Skeletal muscle satellite cell (primary cell): ENCODE measurements around the gene SETD2.
"Not testable (repeated sequence)": the region's sequence is repeated elsewhere in the genome, so short reads cannot be mapped to it uniquely, and the experiment has no call there.

Experiments used
- H3K27me3 ChIP-seq: 2 replicates; pipeline ENCODE4 v1.7.0; 2013; ENCODE audit warnings: low read length; ENCODE audit not compliant: control insufficient read depth, insufficient read depth
- H3K36me3 ChIP-seq: 2 replicates; pipeline ENCODE4 v1.7.0; 2013; ENCODE audit warnings: mild to moderate bottlenecking, control low read depth, low read length; ENCODE audit not compliant: insufficient read depth
- H3K4me1 ChIP-seq: 2 replicates; pipeline ENCODE4 v1.7.0; 2013; ENCODE audit warnings: low read length; ENCODE audit not compliant: control insufficient read depth, insufficient read depth
- H3K4me2 ChIP-seq: 2 replicates; pipeline ENCODE4 v1.7.0; 2013; ENCODE audit warnings: mild to moderate bottlenecking, low read length
- H3K4me3 ChIP-seq: 2 replicates; pipeline ENCODE4 v1.7.0; 2013; ENCODE audit warnings: low read length
- H3K9ac ChIP-seq: 2 replicates; pipeline ENCODE4 v1.7.0; 2013; ENCODE audit warnings: mild to moderate bottlenecking, low read depth, low read length, moderate library complexity
- H3K9me3 ChIP-seq: replicated peaks from 2 replicates; pipeline ENCODE4 v1.7.0; 2013; ENCODE audit warnings: mild to moderate bottlenecking, control low read depth, low read length

SETD2 gene

DNA sequence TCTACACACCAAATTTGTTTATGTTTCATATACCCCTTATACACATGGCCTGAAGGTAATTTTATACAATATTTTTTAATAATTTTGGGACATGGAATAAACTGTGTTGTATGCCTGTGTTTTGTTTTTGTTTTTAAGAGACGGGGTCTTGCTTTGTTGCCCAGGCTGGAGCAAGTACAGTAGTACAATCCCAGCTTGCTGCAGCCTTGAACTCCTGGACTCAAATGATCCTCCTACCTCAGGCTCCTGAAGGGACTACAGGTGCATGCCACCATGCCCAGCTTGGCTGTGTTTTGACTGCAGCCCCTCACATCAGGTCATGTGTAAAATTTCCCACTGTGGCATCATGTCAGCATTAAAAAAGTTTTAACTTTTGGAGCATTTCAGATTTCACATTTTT lies 18.6 kb downstream of the SETD2 start:
- Histone ChIP-seq H3K4me1 (peaks cover 4% of the 10 kb centered on the region), H3K9me3 (no peaks in the 10 kb centered on the region), H3K27me3 (no peaks in the 10 kb centered on the region), H3K9ac (no peak overlapping the region), H3K4me2 (no peak overlapping the region), H3K4me3 (no peak overlapping the region), H3K36me3 (no peaks in the 10 kb centered on the region)

DNA sequence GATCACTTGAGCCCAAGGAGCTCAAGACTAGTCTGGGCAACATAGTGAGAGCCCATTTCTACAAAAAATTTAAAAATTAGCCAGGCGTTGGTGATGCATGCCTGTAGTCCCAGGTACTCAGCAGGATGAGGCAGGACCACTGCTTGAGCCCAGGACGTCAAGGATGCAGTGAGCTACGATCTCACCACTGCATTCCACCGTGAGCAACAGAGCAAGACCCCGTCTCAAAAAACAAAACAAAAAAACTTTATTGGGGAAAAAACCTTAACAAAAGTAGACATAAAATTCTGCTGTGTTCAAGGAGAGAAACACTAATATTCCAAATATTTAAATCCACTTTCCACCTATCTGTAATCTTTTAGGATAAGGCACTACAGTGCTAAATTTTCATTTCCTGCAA lies 20.8 kb downstream of the SETD2 start:
- Histone ChIP-seq H3K4me1 (peaks cover 4% of the 10 kb centered on the region), H3K4me2 (no peak overlapping the region), H3K27me3 (no peaks in the 10 kb centered on the region), H3K9me3 (no peaks in the 10 kb centered on the region), H3K36me3 (no peaks in the 10 kb centered on the region), H3K9ac (no peak overlapping the region), H3K4me3 (no peak overlapping the region)

DNA sequence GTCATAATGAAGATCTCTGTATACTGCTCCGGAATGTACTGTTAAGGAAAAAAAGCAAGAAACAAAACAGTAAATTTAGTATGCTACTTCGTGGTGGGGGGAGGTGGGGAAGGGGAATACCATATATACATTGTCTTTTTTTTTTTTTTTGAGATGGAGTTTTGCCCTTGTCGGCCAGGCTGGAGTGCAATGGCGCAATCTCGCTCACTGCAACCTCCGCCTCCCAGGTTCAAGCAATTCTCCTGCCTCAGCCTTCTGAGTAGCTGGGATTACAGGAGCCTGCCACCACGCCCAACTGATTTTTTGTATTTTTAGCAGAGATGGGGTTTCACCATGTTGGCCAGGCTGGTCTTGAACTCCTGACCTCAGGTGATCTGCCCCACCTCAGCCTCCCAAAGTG lies 21.4 kb downstream of the SETD2 start:
- H3K9me3 ChIP-seq, H3K9ac ChIP-seq, H3K36me3 ChIP-seq, H3K4me2 ChIP-seq, H3K4me3 ChIP-seq, H3K4me1 ChIP-seq, H3K27me3 ChIP-seq: not testable (repeated sequence)

DNA sequence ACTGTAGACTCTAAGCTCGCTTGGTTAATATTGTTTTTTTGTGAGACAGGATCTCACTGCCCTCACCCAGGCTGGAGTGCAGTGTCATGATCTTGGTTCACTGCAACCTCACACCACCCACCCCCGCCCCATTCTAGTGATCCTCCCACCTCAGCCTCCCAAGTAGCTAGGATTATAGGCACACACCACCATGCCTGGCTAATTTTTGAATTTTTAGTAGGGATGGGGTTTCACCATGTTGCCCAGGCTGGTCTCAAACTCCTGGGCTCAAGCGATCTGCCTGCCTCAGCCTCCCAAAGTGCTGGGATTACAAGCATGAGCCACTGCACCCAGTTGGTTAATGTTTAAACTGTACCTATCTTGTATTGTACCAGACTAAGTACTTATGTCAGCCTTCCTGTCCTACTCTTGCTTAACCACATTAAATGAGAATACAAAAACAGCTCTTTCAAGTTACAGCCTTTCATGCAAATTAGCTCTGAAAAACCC lies 22.9 kb downstream of the SETD2 start:
- H3K27me3 ChIP-seq, H3K4me1 ChIP-seq, H3K36me3 ChIP-seq, H3K4me3 ChIP-seq, H3K4me2 ChIP-seq, H3K9ac ChIP-seq, H3K9me3 ChIP-seq: not testable (repeated sequence)

DNA sequence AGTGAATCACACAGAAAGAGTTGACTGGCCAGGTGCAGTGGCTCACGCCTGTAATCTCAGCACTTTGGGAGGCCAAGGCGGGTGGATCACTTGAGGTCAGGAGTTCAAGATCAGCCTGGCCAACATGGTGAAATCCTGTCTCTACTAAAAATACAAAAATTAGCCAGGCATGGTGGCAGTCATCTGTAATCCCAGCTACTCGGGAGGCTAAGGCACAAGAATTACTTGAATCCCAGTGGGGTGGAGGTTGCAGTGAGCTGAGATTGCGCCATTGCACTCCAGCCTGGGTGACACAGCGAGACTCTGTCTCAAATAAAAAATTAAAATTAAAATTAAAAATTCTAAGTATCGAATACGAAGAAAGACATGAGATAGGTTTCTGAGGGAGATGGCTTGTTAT lies 23.4 kb downstream of the SETD2 start:
- not testable (repeated sequence) for H3K9ac ChIP-seq, H3K4me1 ChIP-seq, H3K9me3 ChIP-seq, H3K4me2 ChIP-seq, H3K27me3 ChIP-seq, H3K36me3 ChIP-seq, H3K4me3 ChIP-seq

DNA sequence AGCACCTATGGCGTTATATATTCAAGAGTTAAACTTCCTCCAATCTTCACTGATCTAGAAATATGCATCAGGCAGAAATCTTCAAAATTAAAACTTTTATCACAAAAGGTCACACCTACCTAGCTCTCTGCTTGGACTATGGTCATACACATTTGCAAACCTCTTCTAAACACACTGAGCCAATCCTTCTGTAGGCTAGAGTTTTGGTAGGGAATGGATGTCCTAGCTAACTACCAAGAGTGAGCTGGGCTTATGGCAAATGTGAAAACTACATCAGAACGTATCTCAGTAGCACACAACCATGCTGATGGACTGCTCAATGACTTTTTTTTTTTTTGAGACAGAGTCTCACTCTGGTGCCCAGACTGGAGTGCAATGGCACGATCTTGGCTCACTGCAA lies 29.6 kb downstream of the SETD2 start:
- Histone ChIP-seq H3K9me3 (no peaks in the 10 kb centered on the region), H3K4me2 (no peak overlapping the region), H3K27me3 (no peaks in the 10 kb centered on the region), H3K9ac (no peak overlapping the region), H3K4me1 (no peaks in the 10 kb centered on the region), H3K4me3 (no peak overlapping the region), H3K36me3 (no peaks in the 10 kb centered on the region)

DNA sequence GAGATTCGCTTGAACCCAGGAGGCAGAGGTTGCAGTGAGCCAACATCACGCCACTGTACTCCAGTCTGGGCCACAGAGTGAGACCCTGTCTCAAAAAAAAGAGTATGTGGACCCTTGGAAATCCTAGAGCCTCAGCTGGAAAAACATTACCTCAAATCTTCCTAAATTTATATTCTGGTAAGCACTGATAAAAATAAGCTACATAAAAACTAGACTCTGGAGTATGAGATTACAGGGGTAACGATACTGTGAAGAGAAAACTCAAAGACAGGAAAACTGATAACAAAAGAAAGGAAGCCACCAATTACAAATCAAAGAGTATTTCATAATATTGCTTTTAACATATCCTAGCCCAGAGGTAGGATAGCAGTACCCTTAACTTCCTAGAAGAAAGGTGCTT lies 30.3 kb downstream of the SETD2 start:
- H3K9me3 ChIP-seq = no peaks in the 10 kb centered on the region
- no peak overlapping the region for H3K9ac ChIP-seq
- no peaks in the 10 kb centered on the region for H3K4me1 ChIP-seq
- H3K27me3 ChIP-seq = no peaks in the 10 kb centered on the region
- no peaks in the 10 kb centered on the region for H3K36me3 ChIP-seq
- H3K4me2 ChIP-seq = no peak overlapping the region
- no peak overlapping the region for H3K4me3 ChIP-seq

DNA sequence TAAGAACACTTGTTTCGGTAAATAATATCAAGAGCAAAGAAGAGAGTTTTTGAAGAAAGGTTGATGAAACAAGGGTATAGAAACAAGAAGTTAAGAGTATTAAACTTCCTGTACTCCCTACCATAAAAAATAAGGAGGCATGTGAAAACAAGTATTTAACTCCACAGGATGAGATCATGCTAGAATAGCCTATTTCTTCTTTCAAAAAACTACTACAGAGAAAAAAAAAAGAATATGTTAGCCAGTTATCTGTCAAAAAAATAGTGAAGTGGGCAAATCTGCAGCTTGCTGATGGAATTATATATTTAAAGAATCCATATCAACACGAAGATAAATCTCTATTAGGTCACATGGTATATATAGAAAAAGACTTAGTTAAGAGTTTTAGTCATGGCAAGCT lies 33.4 kb downstream of the SETD2 start:
- H3K27me3 ChIP-seq = no peaks in the 10 kb centered on the region
- H3K9me3 ChIP-seq = no peaks in the 10 kb centered on the region
- H3K36me3 ChIP-seq = no peaks in the 10 kb centered on the region
- H3K4me2 ChIP-seq = no peak overlapping the region
- no peak overlapping the region for H3K9ac ChIP-seq
- no peak overlapping the region for H3K4me3 ChIP-seq
- H3K4me1 ChIP-seq = no peaks in the 10 kb centered on the region

DNA sequence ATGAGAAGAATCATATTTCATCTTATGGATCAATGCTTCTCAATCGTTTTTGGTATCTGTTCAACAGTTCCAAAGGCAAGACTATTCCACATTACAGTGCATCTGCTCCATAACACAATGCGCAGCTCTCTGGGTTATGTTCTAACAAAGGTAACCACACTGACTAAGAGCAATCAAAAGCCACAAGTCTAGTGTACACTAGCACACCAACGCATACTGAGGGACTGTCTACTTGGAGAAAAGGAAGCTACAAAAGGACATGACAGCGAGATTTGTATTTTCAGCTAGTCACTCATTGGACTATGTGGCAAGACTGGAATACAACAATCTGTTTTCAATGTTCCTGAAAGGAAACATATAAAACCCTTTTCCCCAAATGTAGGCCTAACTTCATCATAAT lies 35.8 kb downstream of the SETD2 start:
- Histone ChIP-seq H3K4me1 (no peaks in the 10 kb centered on the region), H3K36me3 (peaks cover 11% of the 10 kb centered on the region), H3K4me2 (no peak overlapping the region), H3K27me3 (no peaks in the 10 kb centered on the region), H3K4me3 (no peak overlapping the region), H3K9me3 (no peaks in the 10 kb centered on the region), H3K9ac (no peak overlapping the region)

DNA sequence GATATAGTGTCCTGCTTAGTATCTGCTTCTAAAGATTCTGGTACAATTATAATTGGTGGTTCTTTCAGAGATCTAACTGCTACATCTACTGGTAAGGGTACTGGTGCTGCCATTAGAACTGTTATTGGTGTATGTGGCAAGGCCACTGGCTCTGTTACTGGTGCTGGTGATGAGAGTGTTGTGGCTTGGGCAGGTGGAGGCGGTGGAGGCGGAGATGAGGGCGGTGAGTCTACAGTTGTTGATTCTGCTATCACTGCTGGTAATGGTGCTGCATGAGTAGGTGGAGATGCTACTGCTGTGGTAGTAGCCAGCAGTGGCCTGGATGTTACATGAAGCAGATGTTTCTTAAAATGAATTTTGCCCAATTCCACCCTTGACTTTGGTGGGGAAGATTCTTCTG lies 40.1 kb downstream of the SETD2 start:
- H3K4me1 ChIP-seq = peaks cover 3% of the 10 kb centered on the region
- H3K4me2 ChIP-seq = no peak overlapping the region
- no peak overlapping the region for H3K4me3 ChIP-seq
- no peaks in the 10 kb centered on the region for H3K27me3 ChIP-seq
- no peaks in the 10 kb centered on the region for H3K9me3 ChIP-seq
- no peak overlapping the region for H3K9ac ChIP-seq
- H3K36me3 ChIP-seq = peaks cover 37% of the 10 kb centered on the region

DNA sequence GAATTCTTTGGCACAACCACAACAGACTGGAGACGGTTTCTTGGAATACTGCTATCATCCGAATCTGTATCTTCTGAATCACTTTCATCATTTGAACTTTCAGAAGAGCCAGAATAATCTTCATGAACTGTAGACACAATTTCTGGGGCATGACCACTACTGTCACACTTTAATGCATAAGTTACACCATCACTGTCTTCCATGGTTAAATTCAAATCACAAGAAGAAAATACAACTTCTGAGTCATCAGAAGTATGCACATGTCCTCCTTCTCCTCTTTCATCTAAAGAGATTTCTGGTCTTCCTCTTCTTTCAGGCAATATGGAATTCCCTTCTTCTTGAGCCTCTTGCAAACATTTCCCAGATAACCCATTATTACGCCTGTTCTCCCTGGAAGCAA lies 42.5 kb downstream of the SETD2 start:
- Histone ChIP-seq H3K36me3 (peaks cover 37% of the 10 kb centered on the region), H3K4me2 (no peak overlapping the region), H3K4me3 (no peak overlapping the region)

DNA sequence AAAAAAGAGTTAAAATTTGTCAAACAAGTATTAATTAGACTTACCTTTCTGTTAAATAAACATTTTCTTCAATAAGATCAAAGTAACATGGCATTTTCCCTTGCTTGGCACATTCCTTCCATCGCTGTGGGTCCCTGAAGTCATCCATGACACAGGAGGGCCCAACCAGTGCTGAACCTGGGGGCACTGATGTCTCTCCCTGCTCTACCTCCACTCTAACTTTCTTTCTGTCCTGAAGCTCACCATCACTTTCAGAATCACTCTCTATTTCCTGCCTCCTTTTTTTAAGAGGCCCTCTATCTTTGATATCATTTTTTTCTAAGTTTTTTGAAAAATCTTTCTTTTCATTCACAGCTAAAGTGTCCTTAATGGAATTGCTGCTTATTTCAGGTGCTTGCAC lies 43.8 kb downstream of the SETD2 start:
- Histone ChIP-seq H3K4me3 (no peak overlapping the region), H3K9ac (no peak overlapping the region), H3K9me3 (no peaks in the 10 kb centered on the region), H3K27me3 (no peaks in the 10 kb centered on the region), H3K4me2 (no peak overlapping the region), H3K4me1 (peaks cover 19% of the 10 kb centered on the region), H3K36me3 (peaks cover 37% of the 10 kb centered on the region)

More for the DNA sequence above, 42.5 kb downstream of the SETD2 start:
- Histone ChIP-seq H3K9me3 (no peaks in the 10 kb centered on the region), H3K4me1 (peaks cover 14% of the 10 kb centered on the region), H3K27me3 (no peaks in the 10 kb centered on the region), H3K9ac (no peak overlapping the region)
